Vagina (tissue), 2 donors: ENCODE measurements around the gene GMCL1.

Experiments used
- CTCF ChIP-seq, 3 experiments: fragments of 450-650 bp in 2 of 3; fragments of 200-600 bp in 1 of 3; sonication (generic) in 1 of 3; IDR thresholded peaks; one replicate each; pipeline ENCODE4 v1.5.1; 2017 to 2019; ENCODE audit warnings: antibody characterized with exemption in 3 of 3, mild to moderate bottlenecking in 2 of 3, moderate library complexity in 2 of 3
- POLR2A ChIP-seq, 2 donors: fragments of 450-650 bp; IDR thresholded peaks; one replicate each; pipeline ENCODE4 v1.6.1; 2017; ENCODE audit warnings: antibody characterized with exemption in 2 of 2, mild to moderate bottlenecking in 2 of 2, moderate library complexity in 2 of 2

GRCh38 chr2:69847068-69847828 is 17.8 kb downstream of the GMCL1 start:
- TF ChIP-seq CTCF (IDR thresholded peaks at IDR 0.05) (no peak), POLR2A (IDR thresholded peaks at IDR 0.05) (no peak)
